Natural killer cell (primary cell): ENCODE results near the gene PKP4. TPM values are rescaled to one million over a fixed set of nuclear protein-coding genes. Genes with fewer than 3 reads are reported as not detected.

Source experiments
- ATAC-seq, 3 donors: fragments of 150-1000 bp in 2 of 3; fragments of 200-7000 bp in 1 of 3; cut with Tn5 transposase; 1 replicate in 1 of 3; 2 replicates in 2 of 3; pipeline ENCODE4 v1.10.0; 2021; ENCODE audit warnings: mild to moderate bottlenecking in 2 of 3, moderate library complexity in 2 of 3
- DNase-seq, 2 donors: peaks; one replicate each; pipeline versions ENCODE4 v3.0.0 to v3.0.0-alpha.2; 2013 to 2021; ENCODE audit warnings: mixed read lengths in 1 of 2
- H3K27ac ChIP-seq: one replicate; pipeline ENCODE4 v1.5.1; 2013; ENCODE audit warnings: mild to moderate bottlenecking, low read length
- H3K27me3 ChIP-seq: one replicate; pipeline ENCODE4 v1.6.1; 2013; ENCODE audit warnings: low read length; ENCODE audit not compliant: control insufficient read depth, insufficient read depth
- H3K36me3 ChIP-seq: one replicate; pipeline ENCODE4 v1.6.1; 2013; ENCODE audit warnings: low read length; ENCODE audit not compliant: control insufficient read depth, insufficient read depth
- H3K4me1 ChIP-seq: one replicate; pipeline ENCODE4 v1.6.1; 2013; ENCODE audit warnings: low read length; ENCODE audit not compliant: control insufficient read depth, insufficient read depth
- H3K4me3 ChIP-seq: one replicate; pipeline ENCODE4 v1.5.1; 2013; ENCODE audit warnings: low read length
- H3K9me3 ChIP-seq: one replicate; pipeline ENCODE4 v1.6.1; 2013; ENCODE audit warnings: low read length; ENCODE audit not compliant: control insufficient read depth, insufficient read depth
- H3K27ac Mint-ChIP-seq, 2 donors: one replicate each; pipeline ENCODE4 v1.8.0; 2022; ENCODE audit warnings: mild to moderate bottlenecking in 2 of 2, mixed read lengths in 2 of 2, moderate library complexity in 1 of 2
- H3K27me3 Mint-ChIP-seq, 2 donors: one replicate each; pipeline ENCODE4 v1.8.0; 2022; ENCODE audit warnings: low read depth in 2 of 2, mixed read lengths in 2 of 2
- H3K36me3 Mint-ChIP-seq: one replicate; pipeline ENCODE4 v1.8.0; 2022; ENCODE audit warnings: mixed read lengths
- H3K4me1 Mint-ChIP-seq, 2 donors: one replicate each; pipeline ENCODE4 v1.8.0; 2022; ENCODE audit warnings: mixed read lengths in 2 of 2
- H3K4me3 Mint-ChIP-seq: one replicate; pipeline ENCODE4 v1.8.0; 2022; ENCODE audit warnings: mild to moderate bottlenecking, moderate library complexity, mixed read lengths
- H3K9me3 Mint-ChIP-seq, 2 donors: one replicate each; pipeline ENCODE4 v1.8.0; 2022; ENCODE audit warnings: mixed read lengths in 2 of 2
- CTCF ChIP-seq: fragments of 200-600 bp; IDR thresholded peaks from one replicate; pipeline ENCODE4 v1.8.0; 2022; ENCODE audit warnings: antibody characterized with exemption
- WGBS: methylation state at CpG from one replicate; pipeline ENCODE4 v1.1.7; 2013; ENCODE audit warnings: missing lambda C conversion rate; ENCODE audit not compliant: insufficient coverage; 5-methylcytosine and 5-hydroxymethylcytosine counted together
- intact Hi-C: fragments of 100-400 bp; cut with micrococcal nuclease; formaldehyde crosslinking; loops from one replicate; pipeline ENCODE4 v1.14.2; 2022
- total RNA-seq, 4 donors: library from RNA; stranded (reverse); fragments of 120-200 nt in 1 of 4; gene quantifications; one replicate each; pipeline versions ENCODE4 v1.2.3 to v1.2.4, GENCODE V29; 2013 to 2022

The PKP4 gene
- total RNA-seq, 3 donors from 2014 or later (not counting 1 experiment from before 2014, with no cell fraction given): 5.9 to 8.4 (median 7.2) TPM

GRCh38 chr2:158726911-158727592 is 270.3 kb downstream of the PKP4 start:
- Histone ChIP-seq H3K27ac (no peak overlapping the region), H3K9me3 (no peaks in the 10 kb centered on the region), H3K27me3 (no peaks in the 10 kb centered on the region), H3K4me3 (no peak overlapping the region), H3K4me1 (no peaks in the 10 kb centered on the region), H3K36me3 (no peaks in the 10 kb centered on the region)
- no peaks in the 10 kb centered on the region for H3K36me3 Mint-ChIP-seq
- ATAC-seq: no peak
- 85% methylated on average over 8 of the region's 8 CpGs for WGBS
- H3K27ac Mint-ChIP-seq: no peak overlapping the region
- no peaks in the 10 kb centered on the region for H3K27me3 Mint-ChIP-seq
- DNase-seq: no peak
- H3K4me1 Mint-ChIP-seq: peaks cover 0 to 7% of the 10 kb centered on the region in 2 donors
- H3K9me3 Mint-ChIP-seq: no peaks in the 10 kb centered on the region
- no peak overlapping the region for H3K4me3 Mint-ChIP-seq
- intact Hi-C loops: no loop called here
- no peak for TF ChIP-seq CTCF

GRCh38 chr2:158728422-158728821 is 271.7 kb downstream of the PKP4 start:
- intact Hi-C loops: no loop called here
- Histone ChIP-seq H3K27me3 (no peaks in the 10 kb centered on the region), H3K27ac (no peak overlapping the region), H3K36me3 (no peaks in the 10 kb centered on the region), H3K4me1 (no peaks in the 10 kb centered on the region), H3K9me3 (no peaks in the 10 kb centered on the region), H3K4me3 (no peak overlapping the region)
- H3K4me3 Mint-ChIP-seq: no peak overlapping the region
- 86% methylated on average over 7 of the region's 7 CpGs for WGBS
- no peak for TF ChIP-seq CTCF
- H3K27ac Mint-ChIP-seq: no peak overlapping the region
- DNase-seq: no peak
- H3K4me1 Mint-ChIP-seq: peaks cover 0 to 7% of the 10 kb centered on the region in 2 donors
- no peaks in the 10 kb centered on the region for H3K9me3 Mint-ChIP-seq
- ATAC-seq: no peak
- H3K27me3 Mint-ChIP-seq: peaks cover 0 to 8% of the 10 kb centered on the region in 2 donors
- H3K36me3 Mint-ChIP-seq: no peaks in the 10 kb centered on the region

DNA sequence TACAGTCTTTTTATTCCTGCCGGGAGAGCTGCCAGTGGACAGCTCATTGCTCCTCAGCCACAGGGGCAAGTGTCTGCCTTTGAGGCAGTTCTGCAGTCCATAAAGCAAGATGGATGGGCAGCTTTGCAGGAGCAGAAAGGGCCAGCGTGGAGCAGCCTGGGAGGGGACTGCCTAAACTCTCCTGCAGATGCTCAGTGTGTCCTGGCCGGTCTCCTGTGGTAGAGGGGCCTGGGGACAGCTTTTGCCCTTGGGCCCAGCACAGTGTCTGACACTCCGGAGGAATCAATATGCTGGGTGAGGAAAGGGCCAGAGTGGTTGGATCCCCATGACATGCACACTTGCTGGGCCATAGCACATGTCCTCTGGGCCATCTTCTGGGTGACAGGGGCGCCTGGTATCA is 272.7 kb downstream of the PKP4 start:
- Histone ChIP-seq H3K36me3 (no peaks in the 10 kb centered on the region), H3K27ac (no peak overlapping the region), H3K27me3 (no peaks in the 10 kb centered on the region), H3K4me3 (no peak overlapping the region), H3K4me1 (no peaks in the 10 kb centered on the region), H3K9me3 (no peaks in the 10 kb centered on the region)
- no peaks in the 10 kb centered on the region for H3K9me3 Mint-ChIP-seq
- no peak for TF ChIP-seq CTCF
- no peak overlapping the region for H3K27ac Mint-ChIP-seq
- H3K27me3 Mint-ChIP-seq: peaks cover 0 to 9% of the 10 kb centered on the region in 2 donors
- 74% methylated on average over 5 of the region's 5 CpGs for WGBS
- H3K4me3 Mint-ChIP-seq: no peak overlapping the region
- peaks cover 0 to under 1% of the 10 kb centered on the region in 2 donors for H3K4me1 Mint-ChIP-seq
- no peaks in the 10 kb centered on the region for H3K36me3 Mint-ChIP-seq
- intact Hi-C loops: no loop called here
- ATAC-seq: no peak
- DNase-seq: no peak
